Progenitor cell of endocrine pancreas (in vitro differentiated cells): ENCODE data around the gene GJB4. TPM values are rescaled to one million over a fixed set of nuclear protein-coding genes. Genes with fewer than 3 reads are reported as not detected.

Experiments
- DNase-seq: peaks from one replicate; pipeline ENCODE4 v3.0.0; 2021; ENCODE audit warnings: low spot score; ENCODE audit not compliant: unreplicated experiment
- H3K27ac Mint-ChIP-seq: 2 replicates; pipeline ENCODE4 v1.8.0; 2021; ENCODE audit warnings: mild to moderate bottlenecking, moderate library complexity, mixed read lengths
- H3K27me3 Mint-ChIP-seq: 2 replicates; pipeline ENCODE4 v1.8.0; 2021; ENCODE audit warnings: mixed read lengths
- H3K36me3 Mint-ChIP-seq: 2 replicates; pipeline ENCODE4 v1.8.0; 2022; ENCODE audit warnings: mixed read lengths; ENCODE audit not compliant: insufficient read depth
- H3K4me1 Mint-ChIP-seq: 2 replicates; pipeline ENCODE4 v1.8.0; 2021; ENCODE audit warnings: low read depth, mixed read lengths
- H3K4me3 Mint-ChIP-seq: 2 replicates; pipeline ENCODE4 v1.8.0; 2021; ENCODE audit warnings: low read depth, mild to moderate bottlenecking, moderate library complexity, mixed read lengths
- H3K9me3 Mint-ChIP-seq: 2 replicates; pipeline ENCODE4 v1.8.0; 2021; ENCODE audit warnings: low read depth, mixed read lengths
- CTCF ChIP-seq: fragments of 200-600 bp; sonication (generic); IDR thresholded peaks from one replicate; pipeline ENCODE4 v1.5.0; 2021; ENCODE audit warnings: antibody characterized with exemption, mild to moderate bottlenecking; ENCODE audit not compliant: unreplicated experiment
- total RNA-seq: library from RNA; stranded (reverse); gene quantifications from 2 replicates; pipeline ENCODE4 v1.2.1, GENCODE V29; 2021

GJB4 gene
- total RNA-seq, 1 donor from 2014 or later = not detected

GRCh38 chr1:34714386-34714785, 45.2 kb upstream of the GJB4 start:
- Mint-ChIP-seq H3K9me3 (no peaks in the 10 kb centered on the region), H3K27me3 (peaks cover 24% of the 10 kb centered on the region), H3K36me3 (no peaks in the 10 kb centered on the region), H3K4me3 (no peak overlapping the region), H3K4me1 (no peaks in the 10 kb centered on the region), H3K27ac (no peak overlapping the region)
- TF ChIP-seq CTCF = no peak
- DNase-seq = no peak

GRCh38 chr1:34715139-34715538, 44.4 kb upstream of the GJB4 start:
- no peak for TF ChIP-seq CTCF
- H3K4me1 Mint-ChIP-seq = no peaks in the 10 kb centered on the region
- H3K27me3 Mint-ChIP-seq = peaks cover 27% of the 10 kb centered on the region
- no peak for DNase-seq
- H3K27ac Mint-ChIP-seq = no peak overlapping the region
- H3K9me3 Mint-ChIP-seq = no peaks in the 10 kb centered on the region
- H3K4me3 Mint-ChIP-seq = no peak overlapping the region
- no peaks in the 10 kb centered on the region for H3K36me3 Mint-ChIP-seq

GRCh38 chr1:34721241-34721640, 38.3 kb upstream of the GJB4 start:
- Mint-ChIP-seq H3K4me1 (no peaks in the 10 kb centered on the region), H3K4me3 (no peak overlapping the region), H3K9me3 (no peaks in the 10 kb centered on the region), H3K27ac (no peak overlapping the region), H3K27me3 (peaks cover 43% of the 10 kb centered on the region), H3K36me3 (no peaks in the 10 kb centered on the region)
- TF ChIP-seq CTCF = no peak
- DNase-seq = no peak

GRCh38 chr1:34721646-34722355, 37.7 kb upstream of the GJB4 start:
- Mint-ChIP-seq H3K27ac (no peak overlapping the region), H3K9me3 (no peaks in the 10 kb centered on the region), H3K4me1 (no peaks in the 10 kb centered on the region), H3K4me3 (no peak overlapping the region), H3K27me3 (peaks cover 43% of the 10 kb centered on the region), H3K36me3 (no peaks in the 10 kb centered on the region)
- no peak for DNase-seq
- TF ChIP-seq CTCF = no peak

GRCh38 chr1:34726861-34727260, 32.7 kb upstream of the GJB4 start:
- peaks cover 42% of the 10 kb centered on the region for H3K27me3 Mint-ChIP-seq
- H3K9me3 Mint-ChIP-seq = no peaks in the 10 kb centered on the region
- no peak for DNase-seq
- no peak overlapping the region for H3K27ac Mint-ChIP-seq
- no peak overlapping the region for H3K4me3 Mint-ChIP-seq
- no peaks in the 10 kb centered on the region for H3K36me3 Mint-ChIP-seq
- H3K4me1 Mint-ChIP-seq = peaks cover 2% of the 10 kb centered on the region
- TF ChIP-seq CTCF = no peak
